HG03442 (cell line): ENCODE data around the gene SLC26A8.
"Not testable (repeated sequence)": the region's sequence is repeated elsewhere in the genome, so short reads cannot be mapped to it uniquely, and the experiment has no call there.

Experiments
- ATAC-seq: cut with Tn5 transposase; IDR thresholded peaks from one replicate; pipeline ENCODE4 v1.9.1; 2021; ENCODE audit warnings: mild to moderate bottlenecking, moderate library complexity; ENCODE audit not compliant: unreplicated experiment

SLC26A8 gene

DNA sequence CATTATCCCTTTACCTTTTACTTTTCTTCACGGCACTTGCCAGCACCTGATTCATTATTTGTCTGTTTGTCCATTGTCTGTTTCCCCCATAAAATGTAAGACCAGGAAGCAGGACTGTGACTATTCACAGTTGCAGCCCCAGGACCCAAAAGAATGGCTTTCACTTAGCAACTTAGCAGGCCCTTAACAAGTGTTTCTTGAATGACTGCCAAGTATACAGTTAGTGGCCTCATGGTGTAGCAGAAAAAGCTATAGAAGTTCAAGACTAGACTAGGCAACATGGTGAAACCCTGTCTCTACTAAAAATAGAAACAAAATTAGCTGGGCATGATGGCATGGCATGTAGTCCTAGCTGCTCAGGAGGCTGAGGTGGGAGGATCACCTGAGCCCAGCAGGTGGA, 4.3 kb downstream of the SLC26A8 start:
- ATAC-seq, result no peak

- no peak for ATAC-seq
Observed at GRCh38 chr6:36019167-36019566, 5.3 kb downstream of the SLC26A8 start.

GRCh38 chr6:36018339-36018738, 6.1 kb downstream of the SLC26A8 start:
- no peak for ATAC-seq

GRCh38 chr6:36015666-36016065, 8.8 kb downstream of the SLC26A8 start:
- no peak for ATAC-seq

GRCh38 chr6:36000451-36000850, 24.0 kb downstream of the SLC26A8 start:
- ATAC-seq, result no peak

GRCh38 chr6:35993150-35993549, 31.3 kb downstream of the SLC26A8 start:
- no peak for ATAC-seq

- not testable (repeated sequence) for ATAC-seq
Observed at GRCh38 chr6:35988047-35988446, 36.4 kb downstream of the SLC26A8 start.

DNA sequence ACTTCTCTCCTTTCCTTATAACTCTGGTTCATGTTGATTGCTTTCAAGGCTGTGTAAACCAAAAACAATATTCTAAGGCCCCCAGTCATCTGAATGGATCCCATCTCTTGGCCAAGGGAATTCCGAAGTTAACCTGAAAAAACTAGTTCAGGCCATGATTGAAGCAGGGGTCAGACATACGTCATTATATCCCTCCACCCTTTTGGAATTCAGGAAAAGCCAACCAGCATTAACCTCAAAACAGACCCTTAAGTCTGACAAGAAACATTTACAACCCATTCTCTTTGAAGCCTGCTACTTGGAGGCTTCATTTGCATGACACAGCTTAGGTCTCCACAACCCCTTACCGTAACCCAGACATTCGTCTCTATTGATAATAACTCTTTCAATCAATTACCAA, 39.7 kb downstream of the SLC26A8 start:
- ATAC-seq, result no peak

DNA sequence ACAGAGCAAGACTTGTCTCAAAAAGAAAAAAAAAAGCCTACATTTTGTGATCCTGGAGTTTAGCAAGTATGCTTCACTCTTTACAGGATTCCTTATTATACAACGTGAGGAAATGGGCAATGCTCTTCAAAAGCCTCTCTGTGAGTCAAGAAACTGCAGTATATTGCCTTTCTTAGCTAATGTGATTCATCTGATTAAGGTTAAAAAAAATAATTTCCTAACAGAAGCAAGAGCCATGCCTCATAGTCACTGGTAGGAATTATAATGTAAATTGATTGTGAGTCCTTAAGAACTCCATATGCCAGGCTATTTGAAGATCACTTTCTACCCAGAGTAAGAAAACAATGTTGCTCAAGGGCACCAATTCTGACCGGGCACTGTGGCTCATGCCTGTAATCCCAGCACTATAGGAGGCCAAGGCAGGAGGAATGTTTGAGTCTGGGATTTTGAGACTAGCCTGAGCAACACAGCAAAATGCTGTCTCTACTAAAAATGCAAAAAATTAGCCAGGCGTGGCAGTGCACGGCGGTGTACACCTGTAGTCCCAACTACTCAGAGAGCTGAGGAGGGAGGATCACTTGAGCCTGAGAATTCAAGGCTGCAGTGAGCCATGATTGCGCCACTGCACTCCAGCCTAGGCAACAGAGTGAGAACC, 43.3 kb downstream of the SLC26A8 start:
- ATAC-seq, result no peak

GRCh38 chr6:35980126-35980525, 44.3 kb downstream of the SLC26A8 start:
- ATAC-seq, result not testable (repeated sequence)

GRCh38 chr6:35977308-35977707, 47.1 kb downstream of the SLC26A8 start:
- ATAC-seq, result no peak

GRCh38 chr6:35973670-35974222, 50.7 kb downstream of the SLC26A8 start:
- ATAC-seq, result peak; percentile 81

DNA sequence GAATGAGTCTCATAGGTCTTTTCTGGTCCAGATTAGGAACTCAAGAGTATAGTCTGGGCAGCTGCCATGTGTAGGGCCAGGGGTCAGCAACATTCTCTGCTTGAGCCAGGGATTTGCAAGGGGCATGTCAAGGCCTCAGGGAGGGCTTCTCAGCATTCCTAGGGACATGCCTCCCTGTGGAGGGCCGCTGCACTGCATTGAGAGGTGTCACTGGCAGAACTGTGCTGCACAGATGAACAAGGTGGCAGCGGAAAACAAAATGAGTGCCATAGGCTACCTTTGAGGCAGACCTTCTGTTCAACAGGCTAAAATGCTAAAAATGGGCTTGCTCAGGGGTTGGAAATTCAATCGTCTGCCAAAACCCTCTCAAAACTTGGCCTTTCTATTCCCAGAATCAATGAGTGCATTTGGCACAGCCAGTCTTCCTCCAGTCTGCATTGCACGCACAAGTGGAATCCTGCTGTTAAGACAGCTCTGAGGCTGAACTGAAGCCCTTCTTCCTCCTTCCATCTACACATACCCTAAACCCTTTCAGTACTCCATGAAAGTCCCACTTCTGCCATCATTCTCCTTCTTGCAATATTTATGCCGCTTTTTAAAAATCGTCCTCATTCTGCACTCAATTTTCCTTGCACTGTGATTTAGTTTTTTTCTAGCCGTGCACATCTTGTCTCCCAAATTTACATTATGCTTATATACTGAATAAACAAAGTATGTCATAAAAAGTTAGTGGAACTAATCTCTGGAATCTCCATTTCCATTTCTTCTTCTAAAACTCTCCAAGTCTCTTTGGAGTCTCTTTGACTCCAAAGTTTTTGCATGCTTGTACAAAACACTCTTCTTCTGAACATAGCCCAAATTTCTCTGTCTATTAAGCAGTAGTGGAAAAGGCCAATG, 51.7 kb downstream of the SLC26A8 start:
- no peak for ATAC-seq

DNA sequence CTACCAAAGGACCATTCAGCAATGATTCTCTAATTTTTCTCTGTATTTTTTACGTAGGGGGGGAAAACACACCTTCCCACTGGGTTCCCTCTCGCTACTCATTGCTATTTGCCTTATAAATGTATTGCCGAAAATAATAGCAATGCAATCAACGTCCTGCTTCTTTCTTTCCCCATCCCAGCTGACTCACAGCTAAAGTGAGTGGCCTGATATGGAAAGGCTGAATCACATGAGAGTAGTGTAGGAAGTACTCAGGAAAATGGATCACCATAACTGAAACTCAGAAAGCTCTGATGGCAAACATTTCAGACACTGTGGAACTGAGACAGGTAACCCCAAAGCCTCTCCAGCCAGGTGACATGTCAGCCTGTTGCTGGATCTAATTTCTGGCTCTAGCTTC, 54.3 kb downstream of the SLC26A8 start:
- no peak for ATAC-seq

DNA sequence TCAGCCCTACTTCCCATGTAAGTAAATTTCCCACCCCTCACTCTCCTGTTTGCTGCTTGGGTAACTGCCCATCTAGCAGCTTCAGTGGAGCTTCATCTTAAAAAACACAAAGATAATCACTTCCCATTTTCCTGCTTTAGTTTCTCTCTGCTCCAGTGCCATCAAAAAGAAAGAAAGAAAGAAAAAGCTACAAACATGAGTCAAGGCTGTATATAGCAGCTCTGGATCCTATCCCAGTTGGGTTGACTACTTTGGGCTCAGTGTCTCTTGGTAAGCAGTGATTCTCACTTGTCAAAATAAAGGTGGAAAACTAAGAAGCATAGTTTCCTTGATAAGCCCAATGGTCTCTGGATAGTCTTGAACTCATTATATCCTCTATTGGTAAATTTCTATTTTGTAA, 54.8 kb downstream of the SLC26A8 start:
- ATAC-seq, result no peak

- ATAC-seq, result no peak
Observed at GRCh38 chr6:35968821-35969220, 55.6 kb downstream of the SLC26A8 start.

GRCh38 chr6:35967076-35967774, 57.2 kb downstream of the SLC26A8 start:
- ATAC-seq, result no peak

DNA sequence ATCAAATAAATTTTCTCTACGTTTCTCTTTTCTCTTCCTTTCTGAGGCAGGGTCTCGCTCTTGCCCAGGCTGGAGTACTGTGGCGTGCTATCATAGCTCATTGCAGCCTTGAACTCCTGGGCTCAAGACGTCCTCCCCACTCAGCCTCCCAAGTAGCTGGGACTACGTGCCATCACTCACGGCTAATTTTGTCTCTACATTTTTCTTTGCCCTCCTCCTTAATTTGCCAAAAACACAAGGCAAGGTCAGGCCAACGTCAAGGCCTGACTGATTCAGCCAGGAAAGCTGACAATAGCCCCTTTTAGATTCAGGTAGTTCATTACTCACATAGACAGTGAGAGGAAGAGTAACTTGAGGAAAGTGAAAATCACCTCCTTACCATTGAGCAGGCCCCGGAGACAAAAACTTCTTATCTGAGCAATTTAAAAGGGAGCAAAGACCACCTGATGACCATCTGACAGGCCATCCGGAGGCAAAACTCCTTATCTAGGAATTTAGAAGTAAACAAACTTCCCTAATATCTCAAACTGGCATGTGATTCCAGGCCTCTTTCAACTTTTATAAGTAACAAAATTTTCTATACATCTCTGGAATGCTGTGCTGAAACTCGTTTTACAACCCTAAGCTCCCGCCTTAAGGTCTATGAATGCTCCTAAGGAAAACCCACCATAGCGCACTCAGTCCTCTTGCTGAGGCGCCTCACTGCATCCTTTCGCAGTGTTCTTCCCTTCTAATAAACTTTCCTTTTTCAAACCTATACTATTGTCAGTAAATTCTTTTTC, 61.5 kb downstream of the SLC26A8 start:
- no peak for ATAC-seq

DNA sequence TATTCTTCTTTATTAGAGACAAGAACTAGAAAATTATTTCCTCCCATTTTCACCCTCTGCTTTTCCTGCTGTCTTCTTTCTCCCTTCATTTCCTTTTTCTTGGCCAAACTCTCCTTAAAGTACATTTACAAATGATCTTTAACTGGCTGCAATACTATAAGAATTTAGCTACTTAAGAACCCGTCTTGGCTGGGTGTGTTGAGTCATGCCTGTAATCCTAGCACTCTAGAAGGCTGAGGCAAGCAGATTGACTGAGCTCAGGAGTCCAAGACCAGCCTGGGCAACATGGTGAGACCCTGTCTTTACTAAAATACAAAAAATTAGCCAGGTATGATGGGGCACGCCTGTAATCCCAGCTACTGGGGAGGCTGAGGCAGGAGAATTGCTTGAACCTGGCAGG, 64.3 kb downstream of the SLC26A8 start:
- no peak for ATAC-seq

- ATAC-seq, result no peak
Observed at GRCh38 chr6:35955970-35956369, 68.5 kb downstream of the SLC26A8 start.

- ATAC-seq, result no peak
Observed at GRCh38 chr6:35955521-35955920, 68.9 kb downstream of the SLC26A8 start.
